ENCODE results near the gene PNPLA5.

Gene PNPLA5

GRCh38 chr22:43925433-43926348, 33.9 kb upstream of the PNPLA5 start:
- no peak for TF ChIP-seq CTCF (IDR thresholded peaks at IDR 0.05; ENCODE audit: borderline replicate concordance, insufficient read depth, low read depth, low read length)
- H3K4me3 ChIP-seq (ENCODE audit: low read depth, low read length): no peak overlapping the region

GRCh38 chr22:43924877-43925276, 33.1 kb upstream of the PNPLA5 start:
- no peak for TF ChIP-seq CTCF (IDR thresholded peaks at IDR 0.05; ENCODE audit: borderline replicate concordance, insufficient read depth, low read depth, low read length)
- no peak overlapping the region for H3K4me3 ChIP-seq (ENCODE audit: low read depth, low read length)

GRCh38 chr22:43923631-43924464, 32.0 kb upstream of the PNPLA5 start, which contains the start of gene PNPLA3:
Gene PNPLA3 (plus strand): TSS chr22:43923805. CDS start chr22:43923912, 107 bp downstream.
- peak within 1 kb of the TSS; percentile 37 for H3K4me3 ChIP-seq (ENCODE audit: low read depth, low read length)
- no peak for TF ChIP-seq CTCF (IDR thresholded peaks at IDR 0.05; ENCODE audit: borderline replicate concordance, insufficient read depth, low read depth, low read length)

GRCh38 chr22:43923191-43923590, 31.4 kb upstream of the PNPLA5 start:
- no peak overlapping the region for H3K4me3 ChIP-seq (ENCODE audit: low read depth, low read length)

GRCh38 chr22:43922123-43922522, 30.3 kb upstream of the PNPLA5 start:
- TF ChIP-seq CTCF (IDR thresholded peaks at IDR 0.05; ENCODE audit: borderline replicate concordance, insufficient read depth, low read depth, low read length): no peak
- no peak overlapping the region for H3K4me3 ChIP-seq (ENCODE audit: low read depth, low read length)

More at GRCh38 chr22:43923191-43923590, 31.4 kb upstream of the PNPLA5 start:
- no peak for TF ChIP-seq CTCF (IDR thresholded peaks at IDR 0.05; ENCODE audit: borderline replicate concordance, insufficient read depth, low read depth, low read length)

- H3K4me3 ChIP-seq (ENCODE audit: low read depth, low read length): no peak overlapping the region
- TF ChIP-seq CTCF (IDR thresholded peaks at IDR 0.05; ENCODE audit: borderline replicate concordance, insufficient read depth, low read depth, low read length): no peak
Observed at GRCh38 chr22:43921370-43921769, 29.6 kb upstream of the PNPLA5 start.

Data from GM12875 (cell line).